GM13976 (cell line): ENCODE results near the gene PTPRB.
"Not testable (repeated sequence)": the region's sequence is repeated elsewhere in the genome, so short reads cannot be mapped to it uniquely, and the experiment has no call there.

Source experiments
- DNase-seq: peaks from one replicate; pipeline ENCODE4 v3.0.0; 2012; ENCODE audit warnings: low spot score
- CTCF ChIP-seq: IDR thresholded peaks from 2 replicates; pipeline ENCODE4 v1.5.1; 2012; ENCODE audit warnings: borderline replicate concordance, mild to moderate bottlenecking; ENCODE audit not compliant: insufficient read depth; ENCODE audit errors: extremely low read depth, missing control alignments, control extremely low read depth
- in situ Hi-C: fragments of 300-500 bp; cut with MboI; formaldehyde crosslinking; loops from one replicate; pipeline ENCODE4 v1.12.0; 2022; ENCODE audit warnings: low sequenced_read_pairs, mixed read lengths, inconsistent platforms; ENCODE audit not compliant: unreplicated experiment

Gene PTPRB

GRCh38 chr12:70520847-70521246, 116.4 kb downstream of the PTPRB start:
- TF ChIP-seq CTCF, result no peak
- in situ Hi-C loops, result no loop called here
- no peak for DNase-seq

- no peak for TF ChIP-seq CTCF
- DNase-seq, result no peak
- in situ Hi-C loops, result no loop called here
These were observed 123.8 kb downstream of the PTPRB start for GRCh38 chr12:70513426-70513825.

- no peak for DNase-seq
- in situ Hi-C loops, result no loop called here
- no peak for TF ChIP-seq CTCF
These were observed 129.1 kb downstream of the PTPRB start for GRCh38 chr12:70508178-70508577.

- no peak for DNase-seq
- in situ Hi-C loops, result no loop called here
- TF ChIP-seq CTCF, result no peak
These were observed 129.8 kb downstream of the PTPRB start for GRCh38 chr12:70507442-70507841.

DNA sequence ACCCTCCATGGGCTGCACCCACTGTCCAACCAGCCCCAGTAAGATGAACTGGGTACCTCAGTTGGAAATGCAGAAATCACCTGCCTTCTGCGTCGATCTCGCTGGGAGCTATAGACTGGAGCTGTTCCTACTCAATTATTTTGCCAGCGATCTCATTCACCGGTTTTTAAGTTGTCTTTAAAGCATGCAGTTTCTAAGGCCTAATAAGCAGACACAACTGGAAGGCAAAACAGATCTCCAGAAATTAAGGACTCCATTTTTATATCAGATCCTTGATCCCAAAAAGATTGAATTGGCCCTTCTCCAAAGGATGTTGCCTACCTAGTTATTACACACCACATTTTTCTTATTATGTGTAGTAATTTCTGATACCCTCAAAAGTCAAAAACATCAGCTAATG, 139.7 kb downstream of the PTPRB start:
- no peak for TF ChIP-seq CTCF
- DNase-seq, result no peak
- in situ Hi-C loops, result no loop called here

- in situ Hi-C loops, DNase-seq: not testable (repeated sequence)
These were observed 144.3 kb downstream of the PTPRB start for GRCh38 chr12:70492904-70493303.

DNA sequence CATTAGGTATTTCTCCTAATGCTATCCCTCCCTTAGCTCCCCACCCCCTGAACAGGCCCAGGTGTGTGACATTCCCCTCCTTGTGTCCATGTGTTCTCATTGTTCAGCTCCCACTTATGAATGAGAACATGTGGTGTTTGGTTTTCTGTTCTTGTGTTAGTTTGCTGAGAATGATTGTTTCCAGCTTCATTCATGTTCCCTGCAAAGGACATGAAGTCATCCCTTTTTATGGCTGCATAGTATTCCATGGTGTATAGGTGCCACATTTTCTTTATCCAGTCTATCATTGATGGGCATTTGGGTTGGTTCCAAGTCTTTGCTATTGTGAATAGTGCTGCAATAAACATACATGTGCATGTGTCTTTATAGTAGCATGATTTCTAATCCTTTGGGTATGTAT, 146.3 kb downstream of the PTPRB start:
- DNase-seq, in situ Hi-C loops: not testable (repeated sequence)

DNA sequence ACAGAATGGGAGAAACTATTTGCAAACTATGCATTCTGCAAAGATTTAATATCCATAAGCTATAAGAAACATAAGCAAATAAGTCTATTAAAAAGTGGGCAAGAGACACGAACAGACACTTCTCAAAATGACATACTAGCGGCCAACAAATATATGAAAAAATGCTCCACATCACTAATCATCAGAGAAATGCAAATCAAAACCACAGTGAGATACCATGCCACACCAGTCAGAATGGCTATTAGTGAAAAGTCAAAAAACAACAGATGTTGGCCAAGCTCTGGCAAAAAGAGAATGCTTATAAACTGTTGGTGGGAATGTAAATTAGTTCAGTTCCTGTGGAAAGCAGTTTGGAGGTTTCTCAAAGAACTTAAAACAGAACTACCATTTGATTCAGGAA, 149.8 kb downstream of the PTPRB start:
- no peak for DNase-seq
- TF ChIP-seq CTCF, result no peak
- in situ Hi-C loops, result no loop called here
